Mammary epithelial cell (primary cell): ENCODE results near the gene ERRFI1.

Source experiments
- CTCF ChIP-seq, 2 donors: IDR thresholded peaks in 1 of 2; conservative IDR thresholded peaks in 1 of 2; 2 replicates each; pipeline ENCODE4 v1.5.1; 2011 to 2012; ENCODE audit warnings: inconsistent platforms in 2 of 2, low read length in 2 of 2, mild to moderate bottlenecking in 2 of 2, control low read depth in 1 of 2, low read depth in 1 of 2; ENCODE audit not compliant: insufficient read depth in 1 of 2; ENCODE audit errors: extremely low read depth in 1 of 2
- EZH2 ChIP-seq: IDR thresholded peaks from 2 replicates; pipeline ENCODE4 v1.6.1; 2012; ENCODE audit warnings: low read length, inconsistent platforms, borderline replicate concordance

GRCh38 chr1:8047686-8048445 lies 21.8 kb upstream of the ERRFI1 start:
- TF ChIP-seq CTCF (conservative IDR thresholded peaks at IDR 0.05 in 1 of 2, IDR thresholded peaks at IDR 0.05 in 1 of 2; ENCODE audit: extremely low read depth in 1 of 2, insufficient read depth in 1 of 2, low read depth in 1 of 2, low read length in 2 of 2), result no peak
- TF ChIP-seq EZH2, result no peak
